SKM-1 (cell line): ENCODE data around the gene SRPK3.

Experiments used
- DNase-seq: peaks from one replicate; lab custom pipeline; 2025; ENCODE audit not compliant: unreplicated experiment; lab: John Stamatoyannopoulos, UW

SRPK3 gene

DNA sequence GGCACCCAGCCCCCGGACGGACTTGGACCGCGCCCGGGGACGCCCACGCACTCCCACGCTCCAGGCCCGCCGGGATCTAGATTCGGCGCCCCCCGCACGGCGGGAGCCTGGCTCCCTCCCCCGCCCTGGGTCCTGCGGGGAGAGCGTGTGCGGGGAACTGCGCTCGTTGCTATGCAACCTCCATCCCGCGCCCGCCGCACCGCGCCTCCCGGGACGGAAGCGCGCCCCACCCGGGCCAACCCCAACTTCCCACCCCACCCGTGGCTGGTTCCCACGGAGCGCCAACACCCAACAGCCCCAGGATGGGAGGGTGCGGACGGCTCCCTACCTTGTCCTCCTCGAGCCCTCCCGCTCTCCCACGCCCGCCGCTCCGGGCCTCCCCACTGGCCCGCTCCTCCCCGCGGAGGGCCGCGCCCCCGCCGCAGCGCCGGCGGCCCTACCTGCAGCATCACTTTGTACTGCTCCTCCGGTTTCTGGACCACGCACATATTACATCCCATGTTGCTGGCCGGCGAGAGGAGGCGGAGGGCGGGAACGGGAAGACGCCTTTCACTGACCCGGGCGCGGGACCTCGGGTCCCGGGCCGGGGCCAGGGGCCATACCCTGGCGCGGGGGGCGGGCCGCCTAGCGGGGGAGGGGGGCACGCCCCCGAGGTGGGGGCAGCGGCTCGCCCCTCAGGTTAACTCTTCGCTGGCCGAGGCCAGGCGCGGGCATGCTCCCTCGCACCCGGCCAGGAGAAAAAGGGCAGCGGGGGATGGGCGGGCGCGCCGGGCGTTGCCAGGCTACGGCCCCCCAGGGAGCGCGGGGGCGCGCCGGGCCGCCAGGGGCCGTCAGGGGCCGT lies 49.2 kb downstream of the SRPK3 start, which contains the start of gene PDZD4:
Gene PDZD4 (minus strand): TSS at position 746 of the 841 bp plus-strand sequence. CDS start 246 bp downstream, at position 500.
- no peak for DNase-seq

DNA sequence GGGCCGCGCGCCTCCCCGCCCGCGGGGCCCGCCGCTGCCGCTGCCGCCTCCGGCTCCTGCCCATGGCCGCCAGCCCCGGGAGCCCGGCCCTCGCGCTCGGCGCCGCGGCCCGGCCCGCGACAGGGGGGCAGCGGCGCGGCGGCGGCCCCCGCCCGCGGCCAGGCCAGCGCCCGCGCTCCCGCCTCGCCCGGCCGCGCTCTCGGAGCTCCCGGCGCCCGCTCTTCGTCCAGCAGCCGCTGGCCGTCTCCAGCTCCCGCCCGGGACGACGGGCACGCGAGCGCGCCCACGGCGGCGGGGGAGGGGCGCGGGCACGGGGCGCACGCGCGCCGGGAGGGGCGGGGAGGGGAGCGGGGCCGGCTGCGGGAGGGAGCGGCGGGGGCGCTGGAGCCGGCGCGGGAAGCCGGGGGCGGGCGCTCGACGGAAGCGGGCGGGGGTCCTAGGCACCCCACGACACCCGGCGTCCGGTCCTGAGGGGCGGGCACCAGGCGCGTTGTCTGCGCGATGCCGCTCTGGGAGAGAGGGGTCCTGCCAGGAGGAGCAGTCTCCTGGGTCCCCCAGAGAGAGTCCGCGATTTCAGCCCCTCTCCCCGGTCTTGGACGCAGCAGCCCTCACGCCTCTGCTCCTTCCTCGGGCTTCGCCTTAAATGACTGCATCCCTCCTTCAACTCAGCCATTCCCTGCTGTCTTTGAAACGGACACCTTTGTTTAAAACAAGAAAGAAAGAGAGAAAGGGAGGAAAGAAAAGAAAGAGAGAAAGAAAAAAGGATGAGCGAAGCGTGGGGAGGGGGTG lies 50.0 kb downstream of the SRPK3 start:
- DNase-seq = no peak

DNA sequence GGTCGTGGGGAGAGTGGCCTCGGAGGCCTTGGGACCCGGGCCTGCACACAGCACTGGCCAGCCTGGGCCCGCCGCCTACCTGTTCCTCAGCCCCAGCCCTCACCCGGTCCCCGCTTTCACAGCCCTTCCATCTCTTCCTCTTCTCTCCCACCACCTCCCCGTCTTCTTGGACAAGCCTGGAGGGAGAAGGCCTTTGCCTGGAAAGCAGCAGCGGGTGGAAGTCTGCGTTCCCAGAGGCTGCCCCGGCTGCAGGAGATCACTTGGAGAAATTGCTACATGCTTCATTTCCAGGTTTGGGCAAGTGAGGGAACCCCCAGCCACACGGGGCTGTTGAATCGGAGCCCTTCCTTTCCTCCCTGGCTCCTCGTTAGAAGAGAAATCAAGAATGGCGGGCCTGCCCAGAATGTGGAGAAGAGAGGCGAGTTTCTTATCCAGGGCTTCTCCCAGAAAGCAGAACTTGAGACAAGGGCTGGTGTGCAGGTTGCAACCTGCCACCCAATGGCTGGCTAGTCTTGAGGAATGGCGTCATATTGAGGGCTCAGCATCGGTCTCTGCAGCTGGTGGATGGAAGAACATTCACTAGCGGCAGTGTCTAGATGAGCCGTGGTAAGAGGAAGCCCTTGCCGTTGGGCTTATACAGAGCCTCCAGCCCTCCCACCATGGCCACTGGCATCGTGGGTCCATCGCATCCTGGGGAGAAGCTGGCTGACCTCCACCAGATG lies 50.7 kb downstream of the SRPK3 start:
- no peak for DNase-seq

DNA sequence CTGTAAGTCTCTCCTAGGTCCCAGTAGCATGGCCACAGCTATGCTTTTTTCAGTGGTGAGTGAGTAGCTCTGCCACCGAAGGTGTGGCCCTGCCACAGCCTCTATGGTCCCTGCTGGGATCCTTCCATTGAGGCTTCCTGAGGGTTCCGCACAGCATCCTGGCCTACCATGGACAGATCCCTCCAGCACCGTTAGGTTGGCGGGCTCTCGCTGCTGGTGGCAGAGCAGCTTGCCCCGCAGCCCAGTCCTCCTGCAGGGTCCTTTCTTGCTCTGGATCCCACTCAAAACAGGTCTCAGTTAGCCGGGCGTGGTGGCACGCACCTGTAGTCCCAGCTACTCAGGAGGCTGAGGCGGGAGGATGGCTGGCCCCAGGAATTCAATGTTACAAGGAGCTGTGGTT lies 51.9 kb downstream of the SRPK3 start:
- no peak for DNase-seq
